GM12878 (cell line): ENCODE data around the gene FYB1. TPM values are rescaled to one million over a fixed set of nuclear protein-coding genes. Genes with fewer than 3 reads are reported as not detected.

Experiments
- CHD4 ChIP-seq: fragments of 200-600 bp; sonication (generic); IDR thresholded peaks from 2 replicates; pipeline ENCODE4 v1.6.1; 2016; ENCODE audit warnings: mild to moderate bottlenecking
- EGR1 ChIP-seq, 2 experiments: IDR thresholded peaks; 1 replicate in 1 of 2; 2 replicates in 1 of 2; pipeline ENCODE4 v1.6.1; 2011 to 2012; ENCODE audit warnings: low read depth in 2 of 2, low read length in 2 of 2, borderline replicate concordance in 1 of 2, mild to moderate bottlenecking in 1 of 2, moderate library complexity in 1 of 2
- EP300 ChIP-seq, 2 experiments: fragments of 150-350 bp in 1 of 2; IDR thresholded peaks; 2 replicates each; pipeline ENCODE4 v1.6.1; 2011 to 2012; ENCODE audit warnings: low read depth in 2 of 2, low read length in 2 of 2, borderline replicate concordance in 1 of 2, improper control_type of control experiment in 1 of 2, inconsistent platforms in 1 of 2; ENCODE audit not compliant: control insufficient read depth in 1 of 2
- GABPA ChIP-seq: IDR thresholded peaks from 2 replicates; pipeline ENCODE4 v1.6.1; 2014; ENCODE audit warnings: antibody characterized with exemption, low read depth, mild to moderate bottlenecking, inconsistent platforms
- KLF5 ChIP-seq: fragments of 450-650 bp; IDR thresholded peaks from 2 replicates; pipeline ENCODE4 v1.6.1; 2014; ENCODE audit warnings: mild to moderate bottlenecking; ENCODE audit not compliant: partially characterized antibody
- MEF2B ChIP-seq: fragments of 450-650 bp; IDR thresholded peaks from 2 replicates; pipeline ENCODE4 v1.6.1; 2018; ENCODE audit warnings: mild to moderate bottlenecking, moderate library complexity; ENCODE audit not compliant: partially characterized antibody, poor library complexity, severe bottlenecking
- NFXL1 ChIP-seq: fragments of 450-650 bp; IDR thresholded peaks from 2 replicates; pipeline ENCODE4 v1.6.1; 2017; ENCODE audit warnings: antibody characterized with exemption, mild to moderate bottlenecking, borderline replicate concordance
- SMARCA5 ChIP-seq: fragments of 450-650 bp; IDR thresholded peaks from 2 replicates; pipeline ENCODE4 v1.6.1; 2017; ENCODE audit warnings: mild to moderate bottlenecking
- SMC3 ChIP-seq: IDR thresholded peaks from 2 replicates; pipeline ENCODE4 v1.6.1; 2011; ENCODE audit warnings: low read length, improper control_type of control experiment, borderline replicate concordance
- SP1 ChIP-seq: IDR thresholded peaks from one replicate; pipeline ENCODE4 v1.6.1; 2011; ENCODE audit warnings: low read depth, low read length
- polyA plus RNA-seq, 11 experiments: library from polyadenylated mRNA; depleted of rRNA in 4 of 11; unstranded in 6 of 11; stranded (reverse) in 5 of 11; fragments of >200 nt; fragmentation: Nextera tagmentation in 4 of 11; fragmentation: Illumina TruSeq in 1 of 11; extraction: Ambion mirVana in 4 of 11; extraction: Trizol in 1 of 11; gene quantifications; 1 replicate in 1 of 11; 2 replicates in 10 of 11; pipeline versions ENCODE4 v1.2.1 to v1.2.3, GENCODE V29; 2011 to 2016; ENCODE audit warnings: inconsistent platforms in 2 of 11, missing spikeins in 2 of 11, low read depth in 1 of 11
- total RNA-seq, 4 experiments: library from RNA; depleted of rRNA in 3 of 4; stranded (reverse); fragments of >200 nt in 3 of 4; fragmentation: Illumina TruSeq in 1 of 4; extraction: Trizol in 1 of 4; gene quantifications; 2 replicates each; pipeline versions ENCODE4 v1.2.1 to v1.2.3, GENCODE V29; 2013 to 2021
- TF ChIP-seq, protein P1 (sequence below): fragments of 450-650 bp; IDR thresholded peaks from 2 replicates; pipeline ENCODE4 v1.6.1; 2016; ENCODE audit warnings: mild to moderate bottlenecking

Gene FYB1
- total and polyA plus RNA-seq, 10 of the 15 experiments (the other 5 are each of a cell fraction or from before 2014, with no cell fraction given): 0.06 to 4.3 (median 0.25) TPM; not detected in 2

DNA sequence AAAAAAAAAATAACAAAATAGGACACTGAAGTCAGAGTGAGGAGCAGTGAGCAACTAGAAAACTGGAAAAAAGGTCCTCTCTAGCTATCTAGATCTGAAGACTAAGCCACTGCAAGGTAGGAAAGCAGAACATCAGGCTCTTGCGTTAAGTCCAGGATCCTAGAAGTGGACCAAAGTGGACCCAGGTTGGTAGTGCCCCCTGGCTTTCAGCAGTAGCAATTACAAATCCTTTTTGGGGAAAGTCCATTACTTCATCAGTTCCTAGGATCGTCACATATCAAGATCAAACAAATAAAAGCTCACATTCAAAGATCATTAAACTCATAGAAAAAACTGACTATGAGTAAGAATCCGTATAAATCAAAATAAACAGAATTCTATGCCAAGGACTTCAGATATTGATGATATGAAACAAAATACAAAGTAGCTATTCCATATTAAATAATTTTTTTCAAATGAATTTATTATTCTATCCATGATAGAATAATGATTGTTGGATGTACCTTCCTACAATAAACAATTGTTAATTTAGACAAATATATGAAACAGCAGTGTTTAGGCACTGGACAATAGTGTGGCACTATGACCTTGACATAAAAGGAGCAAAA lies 138.7 kb downstream of the FYB1 start (continued):
- no peak for TF ChIP-seq GABPA
- TF ChIP-seq CHD4: no peak
- TF ChIP-seq MEF2B: no peak
- no peak for TF ChIP-seq EGR1 (IDR thresholded peaks at IDR 0.05; ENCODE audit: borderline replicate concordance in 1 of 2, low read depth in 2 of 2, low read length in 2 of 2)
- no peak for TF ChIP-seq NFXL1
- no peak for TF ChIP-seq EP300 (IDR thresholded peaks at IDR 0.05; ENCODE audit: borderline replicate concordance in 1 of 2, control insufficient read depth in 1 of 2, low read depth in 2 of 2, low read length in 2 of 2)
- no peak for TF ChIP-seq KLF5
- TF ChIP-seq SMC3: peak; percentile 87
- TF ChIP-seq SMARCA5: 0 out of 2 replicates have a peak, but pooled peaks have one; percentile 13
- TF ChIP-seq, protein P1, sequence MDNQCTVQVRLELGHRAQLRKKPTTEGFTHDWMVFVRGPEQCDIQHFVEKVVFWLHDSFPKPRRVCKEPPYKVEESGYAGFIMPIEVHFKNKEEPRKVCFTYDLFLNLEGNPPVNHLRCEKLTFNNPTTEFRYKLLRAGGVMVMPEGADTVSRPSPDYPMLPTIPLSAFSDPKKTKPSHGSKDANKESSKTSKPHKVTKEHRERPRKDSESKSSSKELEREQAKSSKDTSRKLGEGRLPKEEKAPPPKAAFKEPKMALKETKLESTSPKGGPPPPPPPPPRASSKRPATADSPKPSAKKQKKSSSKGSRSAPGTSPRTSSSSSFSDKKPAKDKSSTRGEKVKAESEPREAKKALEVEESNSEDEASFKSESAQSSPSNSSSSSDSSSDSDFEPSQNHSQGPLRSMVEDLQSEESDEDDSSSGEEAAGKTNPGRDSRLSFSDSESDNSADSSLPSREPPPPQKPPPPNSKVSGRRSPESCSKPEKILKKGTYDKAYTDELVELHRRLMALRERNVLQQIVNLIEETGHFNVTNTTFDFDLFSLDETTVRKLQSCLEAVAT: no peak
- TF ChIP-seq SP1: no peak
